Measurements from ENCODE around the gene ABCA2.

- no peak for TF ChIP-seq EZH2 (IDR thresholded peaks at IDR 0.05; ENCODE audit: borderline replicate concordance, low read length)
- TF ChIP-seq, protein P1, sequence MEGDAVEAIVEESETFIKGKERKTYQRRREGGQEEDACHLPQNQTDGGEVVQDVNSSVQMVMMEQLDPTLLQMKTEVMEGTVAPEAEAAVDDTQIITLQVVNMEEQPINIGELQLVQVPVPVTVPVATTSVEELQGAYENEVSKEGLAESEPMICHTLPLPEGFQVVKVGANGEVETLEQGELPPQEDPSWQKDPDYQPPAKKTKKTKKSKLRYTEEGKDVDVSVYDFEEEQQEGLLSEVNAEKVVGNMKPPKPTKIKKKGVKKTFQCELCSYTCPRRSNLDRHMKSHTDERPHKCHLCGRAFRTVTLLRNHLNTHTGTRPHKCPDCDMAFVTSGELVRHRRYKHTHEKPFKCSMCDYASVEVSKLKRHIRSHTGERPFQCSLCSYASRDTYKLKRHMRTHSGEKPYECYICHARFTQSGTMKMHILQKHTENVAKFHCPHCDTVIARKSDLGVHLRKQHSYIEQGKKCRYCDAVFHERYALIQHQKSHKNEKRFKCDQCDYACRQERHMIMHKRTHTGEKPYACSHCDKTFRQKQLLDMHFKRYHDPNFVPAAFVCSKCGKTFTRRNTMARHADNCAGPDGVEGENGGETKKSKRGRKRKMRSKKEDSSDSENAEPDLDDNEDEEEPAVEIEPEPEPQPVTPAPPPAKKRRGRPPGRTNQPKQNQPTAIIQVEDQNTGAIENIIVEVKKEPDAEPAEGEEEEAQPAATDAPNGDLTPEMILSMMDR (IDR thresholded peaks at IDR 0.05; ENCODE audit: low read length), result no peak
Observed at GRCh38 chr9:137018761-137019559, 9.1 kb downstream of the ABCA2 start.
